Breast epithelium (tissue), 4 donors: ENCODE measurements around the gene SAMD8. TPM values are rescaled to one million over a fixed set of nuclear protein-coding genes. Genes with fewer than 3 reads are reported as not detected.

Experiments
- DNase-seq, 2 donors: peaks; one replicate each; pipeline ENCODE4 v3.0.0-alpha.2; 2019; ENCODE audit warnings: low spot score in 2 of 2
- H3K27ac ChIP-seq, 2 donors: fragments of 200-600 bp; sonication (generic) in 1 of 2; one replicate each; pipeline ENCODE4 v1.5.1; 2016 to 2019; ENCODE audit warnings: mild to moderate bottlenecking in 1 of 2
- H3K27me3 ChIP-seq, 2 donors: fragments of 200-600 bp; sonication (generic) in 1 of 2; one replicate each; pipeline versions ENCODE4 v1.5.1 to v1.6.0; 2017 to 2019; ENCODE audit warnings: control low read depth in 1 of 2, mild to moderate bottlenecking in 1 of 2
- H3K36me3 ChIP-seq: fragments of 200-600 bp; one replicate; pipeline ENCODE4 v1.5.1; 2019
- H3K4me1 ChIP-seq, 2 donors: fragments of 200-600 bp; sonication (generic); one replicate each; pipeline ENCODE4 v1.5.1; 2016 to 2019; ENCODE audit warnings: control low read depth in 1 of 2
- H3K4me3 ChIP-seq, 3 donors: fragments of 200-600 bp; sonication (generic); 1 replicate in 2 of 3; 2 replicates in 1 of 3; pipeline ENCODE4 v1.5.1; 2016 to 2019; ENCODE audit warnings: mild to moderate bottlenecking in 3 of 3, moderate library complexity in 2 of 3
- H3K9me3 ChIP-seq, 2 donors: fragments of 200-600 bp; sonication (generic) in 1 of 2; one replicate each; pipeline ENCODE4 v1.5.1; 2016 to 2019; ENCODE audit warnings: control low read depth in 1 of 2
- POLR2A ChIP-seq: fragments of 450-650 bp; IDR thresholded peaks from one replicate; pipeline ENCODE4 v1.6.1; 2016; ENCODE audit warnings: antibody characterized with exemption, mild to moderate bottlenecking, moderate library complexity
- POLR2AphosphoS5 ChIP-seq, 3 donors: sonication (generic); formaldehyde crosslinking; IDR thresholded peaks; one replicate each; pipeline ENCODE4 v1.6.1; 2017; ENCODE audit warnings: antibody characterized with exemption in 3 of 3
- intact Hi-C: fragments of 100-400 bp; cut with DNase I; formaldehyde crosslinking; loops from one replicate; pipeline ENCODE4 v1.15.1; 2023; ENCODE audit warnings: low total_unique reads
- total RNA-seq, 3 donors: library from RNA; depleted of rRNA; stranded (reverse); fragments of >200 nt; gene quantifications; one replicate each; pipeline ENCODE4 v1.1.0, GENCODE V29; 2016
- TF ChIP-seq, protein P1 (sequence below), 3 donors: fragments of 450-650 bp; IDR thresholded peaks; one replicate each; pipeline ENCODE4 v1.5.1; 2016 to 2017; ENCODE audit warnings: antibody characterized with exemption in 3 of 3, mild to moderate bottlenecking in 3 of 3, moderate library complexity in 3 of 3

SAMD8 gene
- total RNA-seq, 3 donors from 2014 or later, result 41.0 to 45.2 (median 41.3) TPM

GRCh38 chr10:75207079-75207856 is 95.8 kb downstream of the SAMD8 start:
- Histone ChIP-seq H3K27me3 (no peaks in the 10 kb centered on the region), H3K27ac (peak overlapping the region in 1 of 2 donors; percentile 66), H3K36me3 (no peaks in the 10 kb centered on the region), H3K4me1 (peaks cover 2 to 7% of the 10 kb centered on the region in 2 donors), H3K9me3 (no peaks in the 10 kb centered on the region), H3K4me3 (no peak overlapping the region)
- no peak for DNase-seq
- TF ChIP-seq POLR2AphosphoS5 (IDR thresholded peaks at IDR 0.05), result no peak
- no peak for TF ChIP-seq POLR2A
- TF ChIP-seq, protein P1, sequence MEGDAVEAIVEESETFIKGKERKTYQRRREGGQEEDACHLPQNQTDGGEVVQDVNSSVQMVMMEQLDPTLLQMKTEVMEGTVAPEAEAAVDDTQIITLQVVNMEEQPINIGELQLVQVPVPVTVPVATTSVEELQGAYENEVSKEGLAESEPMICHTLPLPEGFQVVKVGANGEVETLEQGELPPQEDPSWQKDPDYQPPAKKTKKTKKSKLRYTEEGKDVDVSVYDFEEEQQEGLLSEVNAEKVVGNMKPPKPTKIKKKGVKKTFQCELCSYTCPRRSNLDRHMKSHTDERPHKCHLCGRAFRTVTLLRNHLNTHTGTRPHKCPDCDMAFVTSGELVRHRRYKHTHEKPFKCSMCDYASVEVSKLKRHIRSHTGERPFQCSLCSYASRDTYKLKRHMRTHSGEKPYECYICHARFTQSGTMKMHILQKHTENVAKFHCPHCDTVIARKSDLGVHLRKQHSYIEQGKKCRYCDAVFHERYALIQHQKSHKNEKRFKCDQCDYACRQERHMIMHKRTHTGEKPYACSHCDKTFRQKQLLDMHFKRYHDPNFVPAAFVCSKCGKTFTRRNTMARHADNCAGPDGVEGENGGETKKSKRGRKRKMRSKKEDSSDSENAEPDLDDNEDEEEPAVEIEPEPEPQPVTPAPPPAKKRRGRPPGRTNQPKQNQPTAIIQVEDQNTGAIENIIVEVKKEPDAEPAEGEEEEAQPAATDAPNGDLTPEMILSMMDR (IDR thresholded peaks at IDR 0.05), result no peak
- intact Hi-C loops, result no loop called here

- Histone ChIP-seq H3K9me3 (no peaks in the 10 kb centered on the region), H3K27me3 (no peaks in the 10 kb centered on the region), H3K4me3 (no peak overlapping the region), H3K27ac (peak overlapping the region in 1 of 2 donors; percentile 66), H3K36me3 (no peaks in the 10 kb centered on the region), H3K4me1 (peaks cover 2 to 12% of the 10 kb centered on the region in 2 donors)
- intact Hi-C loops, result no loop called here
- TF ChIP-seq POLR2AphosphoS5 (IDR thresholded peaks at IDR 0.05) (no peak), POLR2A (no peak)
- TF ChIP-seq, protein P1 (IDR thresholded peaks at IDR 0.05), result no peak
- no peak for DNase-seq
Observed at GRCh38 chr10:75207857-75208144, 96.3 kb downstream of the SAMD8 start.

GRCh38 chr10:75208181-75208580 is 96.7 kb downstream of the SAMD8 start:
- TF ChIP-seq, protein P1 (IDR thresholded peaks at IDR 0.05), result no peak
- TF ChIP-seq POLR2AphosphoS5 (IDR thresholded peaks at IDR 0.05) (no peak), POLR2A (no peak)
- H3K9me3 ChIP-seq, result no peaks in the 10 kb centered on the region
- H3K4me3 ChIP-seq, result no peak overlapping the region
- peak in 1 of 2 donors; percentile 36 for DNase-seq
- H3K27me3 ChIP-seq, result no peaks in the 10 kb centered on the region
- H3K4me1 ChIP-seq, result peaks cover 2 to 12% of the 10 kb centered on the region in 2 donors
- intact Hi-C loops, result no loop called here
- peak overlapping the region; percentile 13 to 66 for H3K27ac ChIP-seq
- no peaks in the 10 kb centered on the region for H3K36me3 ChIP-seq

DNA sequence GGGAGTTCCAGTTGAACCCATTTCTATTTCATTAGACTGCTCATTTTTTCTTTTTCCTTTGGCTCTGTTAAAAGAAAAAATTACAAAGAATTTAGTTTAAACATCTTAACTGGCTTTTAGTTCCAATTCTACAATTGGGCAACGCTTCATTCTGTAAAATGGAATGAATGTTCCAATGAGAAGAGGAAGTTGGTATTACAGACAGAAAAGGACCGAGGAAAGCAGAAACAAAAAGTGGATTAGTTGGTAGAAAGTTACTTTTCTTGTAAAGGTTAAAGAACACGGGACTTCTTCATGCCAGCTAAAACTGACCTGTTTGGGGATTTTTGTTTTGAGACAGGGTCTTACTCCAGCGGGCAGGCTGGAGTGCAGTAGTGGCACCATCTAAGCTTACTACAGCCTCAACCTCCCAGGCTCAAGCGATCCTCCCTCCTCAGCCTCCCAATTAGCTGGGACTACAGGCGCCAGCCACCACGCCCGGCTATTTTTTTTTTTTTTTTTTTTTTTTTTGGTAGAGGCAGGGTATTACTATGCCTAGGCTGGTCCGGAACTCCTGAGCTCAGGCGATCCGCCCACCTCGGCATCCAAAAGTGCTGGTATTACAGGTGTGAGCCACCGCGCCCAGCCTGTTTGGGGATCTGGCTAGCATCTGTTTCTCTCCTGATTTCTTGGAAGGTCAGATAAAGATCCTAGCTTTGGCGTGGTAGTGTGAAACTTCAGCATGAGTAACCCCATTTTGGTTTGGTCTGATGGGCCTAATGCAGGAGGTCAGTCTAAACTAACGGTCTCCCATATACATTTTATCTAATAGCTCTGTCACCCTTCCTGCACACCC is 97.8 kb downstream of the SAMD8 start:
- Histone ChIP-seq H3K36me3 (no peaks in the 10 kb centered on the region), H3K27me3 (no peaks in the 10 kb centered on the region), H3K4me1 (peaks cover 2 to 12% of the 10 kb centered on the region in 2 donors), H3K27ac (peak overlapping the region; percentile 95 to 100), H3K4me3 (peak overlapping the region; percentile 81 to 92 (median 88)), H3K9me3 (no peaks in the 10 kb centered on the region)
- TF ChIP-seq POLR2AphosphoS5 (IDR thresholded peaks at IDR 0.05) (no peak), POLR2A (no peak)
- TF ChIP-seq, protein P1 (IDR thresholded peaks at IDR 0.05), result no peak
- no peak for DNase-seq
- intact Hi-C loops, result no loop called here

DNA sequence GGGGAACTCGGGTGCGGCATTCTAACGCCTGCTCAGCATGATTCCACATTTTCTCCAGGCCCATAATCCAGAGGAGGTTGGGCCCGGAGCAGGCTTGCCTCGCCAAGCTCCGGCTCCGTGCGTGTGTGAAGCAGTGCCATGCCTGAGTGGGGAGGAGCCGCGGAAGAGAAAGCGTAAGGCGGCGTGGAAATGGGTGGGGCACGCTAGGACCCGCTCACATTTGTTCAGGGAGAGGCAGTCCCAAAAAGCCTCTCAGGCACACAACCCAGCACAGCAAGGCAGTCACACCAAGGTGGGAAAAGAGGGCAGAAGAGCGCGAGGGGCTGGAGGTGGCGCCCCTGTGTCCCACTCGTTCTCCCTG is 98.4 kb downstream of the SAMD8 start:
- H3K4me1 ChIP-seq, result peaks cover 2 to 12% of the 10 kb centered on the region in 2 donors
- H3K4me3 ChIP-seq, result peak overlapping the region; percentile 81 to 92 (median 88)
- intact Hi-C loops, result no loop called here
- TF ChIP-seq POLR2AphosphoS5 (IDR thresholded peaks at IDR 0.05) (peak in 2 of 3 donors; percentile 19 to 27), POLR2A (peak; percentile 30)
- TF ChIP-seq, protein P1 (IDR thresholded peaks at IDR 0.05), result no peak
- H3K27me3 ChIP-seq, result no peaks in the 10 kb centered on the region
- H3K9me3 ChIP-seq, result no peaks in the 10 kb centered on the region
- DNase-seq, result peak; percentile 68 to 75
- H3K36me3 ChIP-seq, result no peaks in the 10 kb centered on the region
- H3K27ac ChIP-seq, result peak overlapping the region; percentile 95 to 100
